ENCODE measurements around the gene SAPCD2.

- TF ChIP-seq CTCF (IDR thresholded peaks at IDR 0.05) (no peak), POLR2A (IDR thresholded peaks at IDR 0.05) (no peak)
Observed at GRCh38 chr9:137020771-137021567, 49.4 kb downstream of the SAPCD2 start.
